IPS-NIHi7 (cell line): ENCODE measurements around the gene CNGA2.
"Not testable (repeated sequence)": the region's sequence is repeated elsewhere in the genome, so short reads cannot be mapped to it uniquely, and the experiment has no call there.

Source experiments
- DNase-seq: peaks from one replicate; pipeline ENCODE4 v3.0.0; 2012; ENCODE audit warnings: mixed read lengths; ENCODE audit errors: extremely low spot score

CNGA2 gene

DNA sequence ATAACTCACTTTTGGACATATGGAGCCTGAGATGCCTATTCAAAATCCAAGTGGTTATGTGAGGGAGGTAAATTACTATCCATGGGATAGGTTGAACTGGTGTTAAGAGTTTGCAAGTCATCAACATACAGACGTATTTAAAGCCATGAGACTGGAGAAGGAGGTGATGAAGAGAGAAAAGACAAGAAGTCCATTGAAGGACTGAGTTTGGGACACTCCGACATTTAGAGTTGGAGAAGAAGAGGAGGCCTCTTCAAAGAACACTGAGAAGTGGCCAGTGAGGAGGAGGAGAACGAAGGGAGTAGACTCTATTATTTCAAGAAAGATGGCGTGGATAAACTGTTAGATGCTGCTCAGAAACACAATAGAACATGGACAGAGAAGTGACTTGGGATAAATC, at the start of gene CNGA2:
CNGA2 (plus strand) TSS at position 301 of the 400 bp plus-strand sequence. CDS start 3,738 bp downstream, outside the sequence.
- DNase-seq = no peak

- no peak for DNase-seq
Observed at GRCh38 chrX:151687635-151688034, 46.9 kb upstream of the CNGA2 start.

DNA sequence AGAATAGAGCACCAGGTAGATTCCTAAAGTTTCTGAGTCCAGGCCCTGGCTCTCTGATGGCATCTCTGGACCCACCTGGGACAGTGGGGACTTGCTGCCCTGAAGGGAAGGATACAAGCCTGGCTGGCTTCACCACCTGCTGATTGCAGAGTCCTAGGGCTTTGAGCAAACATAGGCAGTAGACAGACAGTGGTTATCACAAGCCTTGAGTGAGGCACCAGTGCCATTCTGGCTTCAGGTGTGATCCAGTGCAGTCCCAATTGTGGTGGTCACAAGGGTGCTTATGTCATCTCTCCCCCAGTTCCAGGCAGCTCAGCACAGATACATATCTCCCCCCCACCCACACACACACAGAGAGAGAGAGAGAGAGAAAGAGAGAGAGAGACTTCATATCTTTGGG, 45.9 kb upstream of the CNGA2 start:
- no peak for DNase-seq

DNA sequence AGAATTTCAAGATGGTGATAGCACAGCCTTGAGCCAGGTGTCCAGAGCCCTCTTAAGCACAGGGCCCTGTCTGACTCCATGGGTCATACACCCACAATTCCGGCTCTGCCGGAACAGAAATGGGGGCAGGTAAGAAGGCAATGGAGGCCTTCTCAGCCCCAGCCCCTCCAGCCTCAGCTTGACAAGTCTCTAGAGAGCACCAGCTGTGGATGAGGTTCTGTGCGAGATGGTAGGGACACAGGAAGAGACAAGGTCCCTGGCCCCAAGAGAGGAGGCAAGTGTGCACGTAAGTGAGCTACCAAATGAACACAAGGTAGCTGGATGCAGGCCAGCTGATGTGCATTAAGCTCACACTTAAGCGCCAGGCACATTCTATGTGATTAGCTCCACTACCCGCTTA, 41.7 kb upstream of the CNGA2 start:
- no peak for DNase-seq

DNA sequence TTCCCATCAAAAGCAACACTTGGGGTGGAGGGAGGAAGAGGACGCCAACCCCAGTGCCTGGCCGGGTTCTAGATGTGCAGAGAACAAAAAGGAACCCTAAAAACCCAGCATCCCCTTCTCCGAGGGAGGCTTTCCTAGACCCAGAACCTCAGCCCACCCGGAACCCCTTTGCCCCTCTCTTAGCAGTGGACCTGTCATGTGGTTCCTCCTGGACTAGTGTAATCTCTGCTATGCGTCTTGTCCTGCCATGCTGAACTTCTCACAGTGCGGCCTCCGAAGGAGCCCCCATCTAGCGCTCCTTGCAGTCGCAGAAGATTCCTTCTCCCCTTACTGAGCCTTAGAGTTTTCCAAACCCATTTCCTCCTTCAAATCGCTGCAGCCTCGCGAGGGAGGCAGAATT, 40.4 kb upstream of the CNGA2 start:
- no peak for DNase-seq

DNA sequence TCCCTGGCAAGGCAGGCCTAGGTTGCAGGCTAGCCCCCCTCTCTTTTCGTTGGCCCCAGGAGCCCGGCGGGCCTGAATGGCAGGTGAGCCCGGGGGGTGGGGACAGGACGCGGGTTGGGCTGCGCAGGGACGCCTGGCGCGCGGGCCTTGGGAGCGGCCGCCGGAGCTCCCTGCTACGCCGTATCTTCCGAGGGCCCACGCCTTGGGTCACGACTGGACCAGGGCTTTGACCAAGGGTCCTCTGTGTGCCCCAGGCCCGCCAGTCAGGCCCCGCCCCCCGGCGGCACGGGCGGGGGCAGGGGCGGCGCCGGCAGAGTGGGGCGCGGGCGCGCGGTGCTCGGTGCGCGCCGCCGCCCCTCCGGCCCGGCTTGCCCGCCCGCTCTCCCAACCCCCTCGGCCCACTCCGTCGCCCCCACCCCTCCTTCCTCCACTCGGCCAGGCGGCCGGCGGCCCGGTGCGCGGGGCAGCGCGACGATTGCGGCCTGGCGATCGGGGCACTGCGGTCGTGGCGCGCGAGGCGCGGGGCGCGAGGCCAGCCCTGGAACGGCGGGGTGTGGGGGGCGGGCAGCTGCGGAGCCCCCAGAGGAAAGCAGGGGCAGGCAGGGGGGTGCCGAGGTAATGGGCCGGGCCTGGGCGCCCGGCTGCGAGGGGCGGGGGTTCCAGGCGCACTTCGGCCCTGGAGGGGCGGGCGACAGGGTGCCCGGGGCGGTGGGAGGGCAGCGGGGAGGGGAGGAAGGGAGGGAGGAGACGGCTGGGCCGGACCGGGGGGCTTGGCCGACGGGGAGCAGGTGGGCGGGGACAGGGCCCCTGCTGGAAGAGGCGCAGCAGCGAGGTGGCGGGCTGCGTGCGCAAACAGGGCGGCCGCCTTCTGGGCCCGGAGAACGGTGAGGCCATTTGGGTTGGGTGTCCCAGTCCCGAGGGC, 39.6 kb upstream of the CNGA2 start, which contains the start of gene PRRG3:
PRRG3 (plus strand) TSS at position 798 of the 922 bp plus-strand sequence. CDS start 3,357 bp downstream, outside the sequence.
- peak; percentile 55 for DNase-seq

GRCh38 chrX:151695583-151696340, 38.8 kb upstream of the CNGA2 start:
- no peak for DNase-seq

DNA sequence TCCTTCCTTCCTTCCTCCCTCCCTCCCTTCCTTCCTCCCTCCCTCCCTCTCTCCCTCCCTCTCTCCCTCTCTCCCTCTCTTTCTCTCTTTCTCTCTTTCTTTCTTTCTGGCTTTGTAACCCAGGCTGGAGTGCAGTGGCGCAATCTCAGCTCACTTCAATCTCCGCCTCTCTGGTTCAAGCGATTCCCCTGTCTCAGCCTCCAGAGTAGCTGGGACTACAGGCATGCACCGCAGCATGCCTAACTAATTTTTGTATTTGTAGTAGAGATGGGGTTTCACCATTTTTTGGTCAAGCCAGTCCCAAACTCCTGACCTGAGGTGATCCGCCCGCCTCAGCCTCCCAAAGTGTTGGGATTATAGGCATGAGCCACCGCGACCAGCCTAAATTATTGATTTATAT, 37.5 kb upstream of the CNGA2 start:
- not testable (repeated sequence) for DNase-seq

- no peak for DNase-seq
Observed at GRCh38 chrX:151697522-151697921, 37.0 kb upstream of the CNGA2 start.

DNA sequence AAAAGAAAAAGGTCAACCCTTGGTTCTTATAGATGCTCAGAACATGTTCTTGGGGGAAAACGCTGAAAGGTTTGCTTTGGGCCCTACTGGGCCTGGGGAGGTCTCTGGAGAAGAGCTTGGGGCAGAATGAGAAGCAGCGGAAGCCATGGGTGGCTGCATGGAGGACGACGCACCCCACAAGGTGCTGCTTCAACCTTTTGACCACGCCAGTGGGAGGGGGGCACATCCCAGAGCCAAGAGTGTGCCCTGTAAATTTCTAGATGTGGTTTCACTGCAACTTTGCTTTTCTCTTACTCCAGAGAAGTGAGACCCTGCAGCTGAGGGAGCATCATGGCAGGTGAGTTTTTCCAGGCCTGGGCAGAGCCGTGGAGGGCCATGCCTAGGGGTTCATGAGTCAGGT, 36.1 kb upstream of the CNGA2 start:
- DNase-seq = no peak

- no peak for DNase-seq
Observed at GRCh38 chrX:151699746-151700145, 34.8 kb upstream of the CNGA2 start.

- no peak for DNase-seq
Observed at GRCh38 chrX:151700581-151700980, 34.0 kb upstream of the CNGA2 start.

GRCh38 chrX:151701071-151701470, 33.5 kb upstream of the CNGA2 start:
- no peak for DNase-seq

DNA sequence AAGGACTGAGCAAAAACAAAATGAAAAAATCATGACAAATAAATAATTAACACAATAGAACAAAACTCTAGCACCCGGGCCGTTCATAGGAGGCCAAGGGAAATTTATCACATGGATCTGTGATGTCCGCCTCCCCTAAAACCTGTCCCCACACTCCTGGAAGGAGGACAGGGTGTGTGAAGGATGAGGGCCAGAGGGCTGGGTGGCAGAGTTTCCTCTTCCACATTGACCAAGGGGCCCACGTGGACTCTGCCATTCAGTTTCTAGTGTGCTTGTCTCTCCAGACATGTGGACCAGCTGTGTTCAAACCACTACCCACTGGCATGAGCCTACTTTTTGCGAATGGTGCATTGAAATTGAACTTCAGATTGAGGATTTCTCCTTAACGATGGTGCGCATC, 33.0 kb upstream of the CNGA2 start:
- no peak for DNase-seq

DNA sequence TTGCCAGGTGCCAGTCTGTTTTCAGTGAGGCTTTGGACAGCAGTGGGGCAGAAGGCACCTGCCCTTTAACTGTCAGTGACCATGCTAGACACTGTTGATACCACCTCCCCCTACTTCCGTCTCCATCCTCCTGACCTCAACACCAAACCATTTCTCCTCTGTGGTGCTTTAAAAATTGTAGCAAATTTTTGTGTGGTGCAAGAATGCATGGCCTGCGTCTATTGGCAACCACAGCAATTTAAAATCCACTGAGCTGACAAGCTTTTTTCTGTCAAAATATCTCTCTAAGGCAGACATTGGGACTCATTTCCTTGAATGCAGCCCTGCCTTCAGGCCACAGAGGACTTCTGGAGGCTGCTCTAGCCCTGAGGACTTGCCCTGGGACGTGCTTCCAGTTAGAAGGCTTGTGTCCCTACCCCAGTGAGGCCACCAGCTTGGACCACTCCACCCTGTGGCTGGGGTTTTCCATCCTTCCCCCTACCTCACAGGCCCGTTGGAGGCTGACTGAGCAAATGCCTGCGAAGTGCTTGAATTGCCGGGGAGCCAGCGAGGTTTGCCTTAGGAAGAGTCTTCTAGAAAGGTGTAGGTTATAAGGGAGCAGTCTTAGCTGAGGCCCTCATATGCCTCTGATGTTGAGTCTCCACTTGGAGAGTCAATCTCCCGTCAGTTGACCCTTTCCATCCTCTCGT, 32.4 kb upstream of the CNGA2 start:
- no peak for DNase-seq

- DNase-seq = no peak
Observed at GRCh38 chrX:151702741-151703340, 31.7 kb upstream of the CNGA2 start.

DNA sequence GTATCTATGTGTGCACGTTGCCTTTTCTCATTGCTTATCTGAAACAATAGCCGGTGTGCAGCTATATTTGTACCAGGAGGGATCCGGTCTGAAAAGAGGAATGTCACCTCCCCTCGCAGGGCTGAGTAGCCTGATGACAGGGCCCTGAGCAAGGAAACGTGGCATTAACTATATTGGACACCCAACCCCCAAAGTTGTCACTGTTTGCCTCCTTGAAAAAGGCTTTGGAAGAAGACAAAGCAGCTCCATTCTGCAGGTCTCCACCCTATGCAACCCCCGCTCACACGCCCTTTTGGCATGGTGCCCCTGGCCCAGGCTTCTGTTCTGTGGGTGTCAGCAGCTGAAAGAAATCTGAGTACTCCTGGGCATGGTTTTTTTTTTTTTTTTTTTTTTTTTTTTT, 31.1 kb upstream of the CNGA2 start:
- DNase-seq = no peak

DNA sequence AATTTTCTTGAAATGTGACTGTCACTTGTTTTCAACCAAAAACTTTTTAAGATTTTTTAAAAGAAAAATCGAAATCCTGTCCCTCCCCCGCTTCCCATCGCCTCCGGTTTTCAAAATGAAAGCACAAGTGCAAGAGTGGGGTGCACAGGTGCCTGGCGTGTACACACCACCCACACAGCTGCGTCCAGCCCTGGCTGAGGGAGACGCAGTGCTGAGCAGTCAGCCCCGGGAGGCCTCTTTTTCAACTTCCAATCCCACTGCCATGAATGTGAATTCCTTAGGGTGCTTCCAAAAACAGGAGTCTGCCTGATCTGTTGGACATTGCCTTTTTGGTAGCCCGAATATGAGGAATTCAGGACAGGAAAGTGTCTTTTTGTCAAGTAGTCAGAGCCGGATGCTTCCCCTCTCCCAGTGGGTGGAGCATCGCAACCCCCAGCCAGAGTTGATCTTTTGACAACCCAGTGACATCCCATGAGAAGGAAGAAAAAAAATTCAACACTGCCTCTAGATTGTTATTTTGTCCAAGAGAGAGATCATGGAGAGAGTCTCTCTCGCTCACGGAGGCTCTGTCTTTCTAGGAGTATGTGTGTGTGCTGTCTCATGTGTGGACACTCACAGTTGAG, 30.4 kb upstream of the CNGA2 start:
- no peak for DNase-seq

DNA sequence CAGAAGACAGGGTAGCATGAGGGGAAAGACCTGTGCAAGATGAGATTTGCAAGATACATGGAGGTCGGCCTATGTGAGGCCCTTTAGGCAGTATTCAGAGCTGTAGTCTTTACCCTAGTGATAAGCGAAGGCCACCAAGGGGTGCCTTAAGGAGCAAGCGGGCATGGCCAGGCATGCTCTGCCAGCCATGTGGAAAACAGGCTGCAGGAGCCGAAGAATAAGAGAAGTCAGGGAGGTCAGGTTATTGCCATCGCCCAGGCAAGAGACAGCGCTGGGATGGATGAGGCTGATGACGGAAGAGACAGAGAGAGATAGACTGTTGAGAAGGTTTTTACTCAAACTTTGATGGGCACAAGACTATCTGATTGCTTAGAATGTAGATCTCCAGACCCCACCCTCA, 25.7 kb upstream of the CNGA2 start:
- no peak for DNase-seq

DNA sequence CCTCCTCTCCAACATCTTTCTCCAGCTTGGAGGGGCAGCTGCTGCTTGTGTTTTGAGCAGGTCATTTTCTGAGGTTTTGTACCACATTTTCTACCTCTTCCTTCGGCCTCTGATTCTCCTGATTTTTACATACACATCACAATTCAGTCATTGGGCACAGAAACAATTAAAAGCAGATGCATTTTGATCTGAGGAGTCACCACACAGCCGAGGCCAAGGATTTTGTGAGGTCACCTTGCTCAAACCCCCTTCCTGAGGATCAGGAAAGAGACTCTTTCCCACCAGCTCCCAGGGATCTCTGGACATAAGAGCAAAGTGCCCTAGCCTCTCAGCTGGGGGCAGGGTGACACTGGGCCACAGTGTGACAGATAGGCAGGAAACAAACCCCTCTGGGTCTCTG, 24.1 kb upstream of the CNGA2 start:
- no peak for DNase-seq

DNA sequence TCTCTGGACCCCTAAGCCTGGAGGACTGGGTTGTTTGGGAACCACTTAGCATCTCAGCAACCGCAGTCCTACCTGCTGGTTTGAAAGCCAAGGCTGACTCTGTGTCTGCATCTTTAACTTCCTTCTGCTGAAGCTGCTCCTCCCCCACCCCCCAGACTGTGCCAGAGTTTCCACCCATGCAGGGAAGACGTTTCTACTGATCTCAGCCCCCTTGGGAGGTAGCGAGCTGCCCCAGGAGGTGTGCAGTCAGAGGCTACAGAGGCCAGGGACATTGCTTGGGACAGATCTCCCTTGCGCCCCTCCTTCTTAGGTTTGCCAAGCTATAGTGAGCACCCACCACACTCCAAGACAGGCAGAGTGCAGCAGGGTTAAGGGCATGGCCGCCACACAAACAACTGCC, 23.4 kb upstream of the CNGA2 start:
- no peak for DNase-seq
